SU-DHL-6 (cell line): ENCODE results near the gene ZBTB17.

Experiments
- H2AFZ ChIP-seq: fragments of 200-600 bp; sonication (generic); 2 replicates; pipeline ENCODE4 v1.6.1; 2014; ENCODE audit warnings: low read depth, mild to moderate bottlenecking, moderate library complexity, mixed read lengths, antibody characterized with exemption, low read length; ENCODE audit not compliant: severe bottlenecking
- H3F3A ChIP-seq: fragments of 200-600 bp; shearing (Covaris generic); 2 replicates; pipeline ENCODE4 v1.6.0; 2016; ENCODE audit warnings: antibody characterized with exemption, mild to moderate bottlenecking; ENCODE audit not compliant: insufficient read depth
- H3K27ac ChIP-seq: fragments of 200-600 bp; sonication (generic); 2 replicates; pipeline ENCODE4 v1.5.1; 2016; ENCODE audit warnings: low read depth, mild to moderate bottlenecking, low read length, moderate library complexity, mixed read lengths
- H3K27me3 ChIP-seq: fragments of 200-600 bp; sonication (generic), shearing (Covaris generic); 2 replicates; pipeline ENCODE4 v1.6.0; 2014; ENCODE audit warnings: mild to moderate bottlenecking, low read length
- H3K36me3 ChIP-seq: fragments of 200-600 bp; sonication (generic); 2 replicates; pipeline ENCODE4 v1.6.1; 2014; ENCODE audit warnings: mild to moderate bottlenecking, low read length, mixed read lengths
- H3K4me2 ChIP-seq: fragments of 300-600, 200-600 bp; shearing (Covaris generic), sonication (generic); 2 replicates; pipeline ENCODE4 v1.6.0; 2014; ENCODE audit warnings: low read length, low read depth, mild to moderate bottlenecking; ENCODE audit not compliant: poor library complexity, severe bottlenecking
- H3K4me3 ChIP-seq: fragments of 200-600 bp; sonication (generic); 2 replicates; pipeline ENCODE4 v1.5.1; 2014; ENCODE audit warnings: antibody characterized with exemption, low read length, mild to moderate bottlenecking, mixed read lengths; ENCODE audit not compliant: insufficient read depth, poor library complexity, severe bottlenecking
- H3K79me2 ChIP-seq: fragments of 200-600 bp; sonication (generic); 2 replicates; pipeline ENCODE4 v1.6.1; 2014; ENCODE audit warnings: mild to moderate bottlenecking, low read length, moderate library complexity; ENCODE audit not compliant: insufficient read depth
- H3K9ac ChIP-seq: fragments of 200-600 bp; sonication (generic); 2 replicates; pipeline ENCODE4 v1.7.0; 2014; ENCODE audit warnings: mild to moderate bottlenecking, low read length
- H3K9me2 ChIP-seq: fragments of 200-600 bp; sonication (generic); replicated peaks from 2 replicates; pipeline ENCODE4 v1.6.1; 2014; ENCODE audit warnings: low read length; ENCODE audit not compliant: insufficient read depth
- H3K9me3 ChIP-seq: fragments of 200-600 bp; sonication (generic); 2 replicates; pipeline ENCODE4 v1.6.1; 2014; ENCODE audit warnings: low read length, mixed read lengths; ENCODE audit not compliant: insufficient read depth
- H4K20me1 ChIP-seq: fragments of 200-600 bp; sonication (generic); 2 replicates; pipeline ENCODE4 v1.6.1; 2014; ENCODE audit warnings: low read depth, mild to moderate bottlenecking, antibody characterized with exemption, low read length, moderate library complexity, mixed read lengths
- CTCF ChIP-seq: fragments of 200-600 bp; sonication (generic); IDR thresholded peaks from one replicate; pipeline ENCODE4 v1.5.1; 2017; ENCODE audit warnings: antibody characterized with exemption, mild to moderate bottlenecking, low read length, moderate library complexity; ENCODE audit not compliant: insufficient read depth, poor library complexity, severe bottlenecking
- EZH2phosphoT487 ChIP-seq: fragments of 200-600 bp; sonication (generic), shearing (Covaris generic); conservative IDR thresholded peaks from 2 replicates; pipeline ENCODE4 v1.6.1; 2018; ENCODE audit warnings: mild to moderate bottlenecking, antibody characterized with exemption, low read length, moderate library complexity, mixed read lengths

The ZBTB17 gene

GRCh38 chr1:15951341-15952153, 24.4 kb downstream of the ZBTB17 start:
- Histone ChIP-seq H3K9me2 (no peaks in the 10 kb centered on the region), H3K79me2 (peaks cover 68% of the 10 kb centered on the region), H3K27me3 (no peaks in the 10 kb centered on the region), H3F3A (no peaks in the 10 kb centered on the region), H4K20me1 (no peaks in the 10 kb centered on the region), H3K9me3 (no peaks in the 10 kb centered on the region), H3K27ac (no peak overlapping the region), H3K36me3 (no peaks in the 10 kb centered on the region), H3K9ac (no peak overlapping the region), H3K4me2 (no peak overlapping the region), H2AFZ (no peak overlapping the region), H3K4me3 (no peak overlapping the region)
- TF ChIP-seq EZH2phosphoT487, result no peak
- TF ChIP-seq CTCF, result no peak

- Histone ChIP-seq H3K9me3 (no peaks in the 10 kb centered on the region), H3K9me2 (no peaks in the 10 kb centered on the region), H3F3A (no peaks in the 10 kb centered on the region), H3K79me2 (peaks cover 61% of the 10 kb centered on the region), H3K4me2 (no peak overlapping the region), H2AFZ (no peak overlapping the region), H4K20me1 (no peaks in the 10 kb centered on the region), H3K27me3 (no peaks in the 10 kb centered on the region), H3K9ac (peak overlapping the region; percentile 29; the same call in 1 of the 2 replicates), H3K27ac (peak overlapping the region; percentile 59), H3K36me3 (no peaks in the 10 kb centered on the region), H3K4me3 (no peak overlapping the region)
- TF ChIP-seq EZH2phosphoT487 (no peak), CTCF (no peak)
Observed at GRCh38 chr1:15950763-15951295, 25.1 kb downstream of the ZBTB17 start.

- Histone ChIP-seq H3K36me3 (no peaks in the 10 kb centered on the region), H3K9me2 (no peaks in the 10 kb centered on the region), H3K27ac (peak overlapping the region; percentile 59), H2AFZ (no peak overlapping the region), H3K4me2 (peak overlapping the region; percentile 26), H3K9ac (peak overlapping the region; percentile 29; the same call in 1 of the 2 replicates), H3K27me3 (no peaks in the 10 kb centered on the region), H3K9me3 (no peaks in the 10 kb centered on the region), H4K20me1 (no peaks in the 10 kb centered on the region), H3K79me2 (peaks cover 55% of the 10 kb centered on the region), H3K4me3 (no peak overlapping the region), H3F3A (no peaks in the 10 kb centered on the region)
- TF ChIP-seq CTCF (no peak), EZH2phosphoT487 (no peak)
Observed at GRCh38 chr1:15950302-15950701, 25.6 kb downstream of the ZBTB17 start.
